H9 (cell line): ENCODE measurements around the gene CD72. TPM values are rescaled to one million over a fixed set of nuclear protein-coding genes. Genes with fewer than 3 reads are reported as not detected.

Experiments
- DNase-seq: peaks from one replicate; pipeline ENCODE4 v3.0.0-alpha.2; 2017
- H2AFZ ChIP-seq: one replicate; pipeline ENCODE4 v1.6.1; 2013; ENCODE audit warnings: mild to moderate bottlenecking, low read length, control low read depth, moderate library complexity
- H2AK5ac ChIP-seq: 2 replicates; pipeline ENCODE4 v1.6.1; 2013; ENCODE audit warnings: low read length, control low read depth, mixed read lengths; ENCODE audit not compliant: insufficient read length
- H2BK120ac ChIP-seq: one replicate; pipeline ENCODE4 v1.6.1; 2013; ENCODE audit warnings: low read depth, mild to moderate bottlenecking, low read length, control low read depth, inconsistent platforms; ENCODE audit not compliant: poor library complexity, severe bottlenecking
- H2BK12ac ChIP-seq: 2 replicates; pipeline ENCODE4 v1.6.1; 2013; ENCODE audit warnings: low read length, control low read depth, mixed read lengths, low read depth; ENCODE audit not compliant: insufficient read length
- H2BK15ac ChIP-seq: 2 replicates; pipeline ENCODE4 v1.6.1; 2013; ENCODE audit warnings: low read depth, low read length, control low read depth
- H2BK20ac ChIP-seq: one replicate; pipeline ENCODE4 v1.6.1; 2013; ENCODE audit warnings: low read depth, mild to moderate bottlenecking, low read length, control low read depth, inconsistent platforms; ENCODE audit not compliant: poor library complexity, severe bottlenecking
- H2BK5ac ChIP-seq: 2 replicates; pipeline ENCODE4 v1.6.1; 2013; ENCODE audit warnings: low read length, control low read depth, mixed read lengths; ENCODE audit not compliant: insufficient read length
- H3K14ac ChIP-seq: 2 replicates; pipeline ENCODE4 v1.6.1; 2013; ENCODE audit warnings: low read length, control low read depth; ENCODE audit not compliant: insufficient read depth
- H3K18ac ChIP-seq: 2 replicates; pipeline ENCODE4 v1.6.1; 2013; ENCODE audit warnings: low read depth, mild to moderate bottlenecking, mixed read lengths, low read length, control low read depth; ENCODE audit not compliant: insufficient read length
- H3K23ac ChIP-seq: 2 replicates; pipeline ENCODE4 v1.6.1; 2013; ENCODE audit warnings: low read length, control low read depth, mixed read lengths, low read depth; ENCODE audit not compliant: insufficient read length
- H3K23me2 ChIP-seq: 2 replicates; pipeline ENCODE4 v1.6.1; 2013; ENCODE audit warnings: low read depth, mild to moderate bottlenecking, mixed read lengths, low read length, control low read depth; ENCODE audit not compliant: insufficient read length, poor library complexity, severe bottlenecking
- H3K27ac ChIP-seq: 2 replicates; pipeline ENCODE4 v1.5.1; 2013; ENCODE audit warnings: low read length, control low read depth, mixed read lengths, low read depth; ENCODE audit not compliant: insufficient read length
- H3K27me3 ChIP-seq: 2 replicates; pipeline ENCODE4 v1.6.1; 2013; ENCODE audit warnings: low read length, control low read depth, inconsistent platforms; ENCODE audit not compliant: insufficient read depth
- H3K4ac ChIP-seq: 2 replicates; pipeline ENCODE4 v1.6.1; 2013; ENCODE audit warnings: low read depth, mild to moderate bottlenecking, control low read depth, inconsistent platforms, low read length, moderate library complexity
- H3K4me1 ChIP-seq: 2 replicates; pipeline ENCODE4 v1.6.1; 2013; ENCODE audit warnings: low read length, control low read depth, inconsistent platforms; ENCODE audit not compliant: insufficient read depth
- H3K4me2 ChIP-seq: 2 replicates; pipeline ENCODE4 v1.6.1; 2013; ENCODE audit warnings: low read length, control low read depth, mixed read lengths; ENCODE audit not compliant: insufficient read length, insufficient read depth
- H3K56ac ChIP-seq: 2 replicates; pipeline ENCODE4 v1.6.1; 2013; ENCODE audit warnings: low read depth, mild to moderate bottlenecking, mixed read lengths, low read length, control low read depth; ENCODE audit not compliant: insufficient read length
- H3K79me1 ChIP-seq: 2 replicates; pipeline ENCODE4 v1.6.1; 2013; ENCODE audit warnings: low read depth, mild to moderate bottlenecking, moderate library complexity, low read length, control low read depth, inconsistent platforms; ENCODE audit not compliant: insufficient read depth, poor library complexity, severe bottlenecking
- H3K79me2 ChIP-seq: 2 replicates; pipeline ENCODE4 v1.6.1; 2013; ENCODE audit warnings: low read length, control low read depth, inconsistent platforms; ENCODE audit not compliant: insufficient read depth
- H3K9ac ChIP-seq: 2 replicates; pipeline ENCODE4 v1.6.1; 2013; ENCODE audit warnings: low read length, control low read depth, mixed read lengths; ENCODE audit not compliant: insufficient read length; ENCODE audit errors: extremely low read depth
- H3K9me3 ChIP-seq: one replicate; pipeline ENCODE4 v1.6.1; 2013; ENCODE audit warnings: low read depth, low read length, inconsistent platforms; ENCODE audit not compliant: control insufficient read depth
- H3T11ph ChIP-seq: one replicate; pipeline ENCODE4 v1.6.1; 2013; ENCODE audit warnings: mild to moderate bottlenecking, low read length, control low read depth, inconsistent platforms
- H4K20me1 ChIP-seq: one replicate; pipeline ENCODE4 v1.6.1; 2013; ENCODE audit not compliant: control insufficient read depth, insufficient read length, insufficient read depth
- H4K5ac ChIP-seq: 2 replicates; pipeline ENCODE4 v1.6.1; 2013; ENCODE audit warnings: low read depth, mild to moderate bottlenecking, mixed read lengths, low read length, control low read depth; ENCODE audit not compliant: insufficient read length
- H4K8ac ChIP-seq: replicated peaks from 2 replicates; pipeline ENCODE4 v1.6.1; 2013; ENCODE audit warnings: low read length, control low read depth, mixed read lengths, low read depth; ENCODE audit not compliant: insufficient read length
- H4K91ac ChIP-seq: 2 replicates; pipeline ENCODE4 v1.6.1; 2013; ENCODE audit warnings: low read depth, mild to moderate bottlenecking, moderate library complexity, mixed read lengths, low read length, control low read depth; ENCODE audit not compliant: insufficient read length
- H3K27ac Mint-ChIP-seq, 3 experiments: 2 replicates in 2 of 3; 3 replicates in 1 of 3; pipeline ENCODE4 v1.8.0; 2020 to 2021; ENCODE audit warnings: mixed read lengths in 3 of 3, mild to moderate bottlenecking in 1 of 3, moderate library complexity in 1 of 3
- H3K27me3 Mint-ChIP-seq: 2 replicates; pipeline ENCODE4 v1.8.0; 2021; ENCODE audit warnings: low read depth, mild to moderate bottlenecking, moderate library complexity, mixed read lengths
- H3K36me3 Mint-ChIP-seq, 3 experiments: 2 replicates in 2 of 3; 3 replicates in 1 of 3; pipeline ENCODE4 v1.8.0; 2020 to 2021; ENCODE audit warnings: low read depth in 3 of 3, mixed read lengths in 3 of 3; ENCODE audit not compliant: insufficient read depth in 1 of 3
- H3K4me1 Mint-ChIP-seq, 2 experiments: 2 replicates each; pipeline ENCODE4 v1.8.0; 2020; ENCODE audit warnings: mixed read lengths in 2 of 2
- H3K4me3 Mint-ChIP-seq, 2 experiments: 2 replicates in 1 of 2; 3 replicates in 1 of 2; pipeline ENCODE4 v1.8.0; 2020 to 2021; ENCODE audit warnings: mild to moderate bottlenecking in 2 of 2, mixed read lengths in 2 of 2, moderate library complexity in 1 of 2
- H3K9me3 Mint-ChIP-seq, 2 experiments: 2 replicates in 1 of 2; 3 replicates in 1 of 2; pipeline ENCODE4 v1.8.0; 2020; ENCODE audit warnings: mild to moderate bottlenecking in 2 of 2, mixed read lengths in 2 of 2, moderate library complexity in 1 of 2
- CTCF ChIP-seq: fragments of 200-600 bp; sonication (generic); conservative IDR thresholded peaks from 3 replicates; pipeline ENCODE4 v1.8.0; 2021; ENCODE audit warnings: antibody characterized with exemption, mild to moderate bottlenecking
- WGBS: extraction: QIAGEN DNeasy Blood & Tissue Kit; methylation state at CpG from one replicate; pipeline ENCODE4 v1.1.7; 2013; ENCODE audit warnings: missing lambda C conversion rate, low lambda C conversion rate, mixed read lengths; ENCODE audit not compliant: insufficient read length; ENCODE audit errors: extremely low coverage; 5-methylcytosine and 5-hydroxymethylcytosine counted together
- total RNA-seq: library from RNA; stranded (reverse); gene quantifications from 2 replicates; pipeline ENCODE4 v1.2.1, GENCODE V29; 2021

CD72 gene
- total RNA-seq, 1 experiment from 2014 or later = 3.9 TPM

DNA sequence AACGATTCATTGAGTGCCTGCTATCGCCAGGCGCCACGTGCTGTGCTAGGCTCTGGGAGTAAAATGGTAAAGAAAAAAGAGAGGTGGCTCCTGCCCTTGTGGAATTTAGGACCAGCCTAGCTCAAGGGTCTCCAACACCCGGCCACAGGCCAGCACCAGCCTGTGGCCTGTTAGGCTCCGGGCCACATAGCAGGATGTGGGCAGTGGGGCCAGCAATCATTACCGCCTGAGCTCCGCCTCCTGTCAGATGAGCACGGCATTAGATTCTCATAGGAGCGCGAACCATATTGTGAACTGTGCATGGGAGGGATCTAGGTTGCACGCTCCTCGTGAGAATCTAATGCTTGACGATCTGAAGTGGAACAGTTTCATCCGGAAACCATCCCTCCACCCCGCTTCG, 38.1 kb upstream of the CD72 start:
- H3K4me1 Mint-ChIP-seq = peaks cover 18 to 20% of the 10 kb centered on the region in 2 experiments
- no peak overlapping the region for H3K18ac ChIP-seq
- no peak overlapping the region for H2AFZ ChIP-seq
- TF ChIP-seq CTCF = no peak
- no peak overlapping the region for H4K5ac ChIP-seq
- H3K36me3 Mint-ChIP-seq = peaks cover 16 to 22% (median 20%) of the 10 kb centered on the region in 3 experiments
- no peak overlapping the region for H2AK5ac ChIP-seq
- H3K4ac ChIP-seq = no peak overlapping the region
- no peak overlapping the region for H3K9ac ChIP-seq
- no peak overlapping the region for H4K8ac ChIP-seq
- peaks cover 18% of the 10 kb centered on the region for H3K27me3 Mint-ChIP-seq
- H3K79me2 ChIP-seq = no peaks in the 10 kb centered on the region
- H2BK20ac ChIP-seq = no peak overlapping the region
- no peak overlapping the region for H4K91ac ChIP-seq
- H3K79me1 ChIP-seq = no peaks in the 10 kb centered on the region
- no peak overlapping the region for H3K23ac ChIP-seq
- H3K27me3 ChIP-seq = no peaks in the 10 kb centered on the region
- no peaks in the 10 kb centered on the region for H4K20me1 ChIP-seq
- H3K56ac ChIP-seq = no peak overlapping the region
- H2BK15ac ChIP-seq = no peak overlapping the region
- H3K14ac ChIP-seq = no peak overlapping the region
- H3K27ac Mint-ChIP-seq = no peak overlapping the region
- peaks cover 2 to 3% of the 10 kb centered on the region in 2 experiments; a peak in 3 of 5 replicates for H3K9me3 Mint-ChIP-seq
- peaks cover 11% of the 10 kb centered on the region for H3K23me2 ChIP-seq
- peak overlapping the region; percentile 21 to 85; a peak in 3 of 5 replicates for H3K4me3 Mint-ChIP-seq
- H2BK120ac ChIP-seq = no peak overlapping the region
- no peak overlapping the region for H3T11ph ChIP-seq
- H3K9me3 ChIP-seq = no peaks in the 10 kb centered on the region
- no peak overlapping the region for H2BK5ac ChIP-seq
- DNase-seq = no peak
- H3K4me2 ChIP-seq = no peak overlapping the region
- peaks cover 3% of the 10 kb centered on the region; the same call in 1 of the 2 replicates for H3K4me1 ChIP-seq
- no peak overlapping the region for H2BK12ac ChIP-seq
- no peak overlapping the region for H3K27ac ChIP-seq
- no CpG with 5 or more reads among the region's 17 CpGs for WGBS
